ENCODE data around the gene MBIP. TPM values are rescaled to one million over a fixed set of nuclear protein-coding genes. Genes with fewer than 3 reads are reported as not detected.

The MBIP gene
- total RNA-seq, 1 experiment from 2014 or later, result 9.8 TPM

- Histone ChIP-seq H3K4me1 (ENCODE audit: control insufficient read depth, insufficient read depth, low read length) (no peaks in the 10 kb centered on the region), H3K9me3 (ENCODE audit: control insufficient read depth, insufficient read depth, low read depth, low read length) (no peaks in the 10 kb centered on the region), H3K4me3 (ENCODE audit: low read depth in 2 of 2, low read length in 2 of 2) (no peak overlapping the region), H3K36me3 (ENCODE audit: control insufficient read depth, insufficient read depth, low read length) (no peaks in the 10 kb centered on the region), H3K27me3 (ENCODE audit: control insufficient read depth, insufficient read depth, low read length) (peaks cover 5% of the 10 kb centered on the region), H3K27ac (ENCODE audit: low read length) (no peak overlapping the region)
- POLR2A ChIA-PET, result no interaction called here
- BruUV-seq (replicated peaks), result no TSS peak
- TF ChIP-seq CTCF (IDR thresholded peaks at IDR 0.05) (no peak), SIN3A (IDR thresholded peaks at IDR 0.05; ENCODE audit: borderline replicate concordance, insufficient read depth, low read depth, low read length) (no peak)
- CTCF ChIA-PET, result no interaction called here
- no peak for ATAC-seq
- no peak for DNase-seq (ENCODE audit: low read depth, low spot score)
- intact Hi-C loops (cut with micrococcal nuclease; ENCODE audit: unreplicated experiment), result no loop called here
- in situ Hi-C loops (cut with HindIII; ENCODE audit: low pct_unique_long_range_greater_than_20kb, low sequenced_read_pairs), result no loop called here
These were observed 39.1 kb downstream of the MBIP start for GRCh38 chr14:36281309-36281708.

GRCh38 chr14:36279306-36280190 is 40.9 kb downstream of the MBIP start:
- ChIA-PET CTCF (no interaction called here), POLR2A (no interaction called here)
- in situ Hi-C loops (cut with HindIII; ENCODE audit: low pct_unique_long_range_greater_than_20kb, low sequenced_read_pairs), result no loop called here
- DNase-seq (ENCODE audit: low read depth, low spot score), result no peak
- no TSS peak for BruUV-seq (replicated peaks)
- no peak for TF ChIP-seq CTCF (IDR thresholded peaks at IDR 0.05)
- TF ChIP-seq TCF7L2 (IDR thresholded peaks at IDR 0.05; ENCODE audit: low read depth, low read length), result no peak
- TF ChIP-seq REST (IDR thresholded peaks at IDR 0.05; ENCODE audit: insufficient read depth in 1 of 2, low read depth in 2 of 2, low read length in 1 of 2), result no peak
- no peak for TF ChIP-seq POLR2AphosphoS5 (IDR thresholded peaks at IDR 0.05; ENCODE audit: low read depth, low read length)
- TF ChIP-seq SIN3A (IDR thresholded peaks at IDR 0.05; ENCODE audit: borderline replicate concordance, insufficient read depth, low read depth, low read length), result no peak
- H3K27me3 ChIP-seq (ENCODE audit: control insufficient read depth, insufficient read depth, low read length), result peaks cover 7% of the 10 kb centered on the region
- H3K36me3 ChIP-seq (ENCODE audit: control insufficient read depth, insufficient read depth, low read length), result no peaks in the 10 kb centered on the region
- H3K27ac ChIP-seq (ENCODE audit: low read length), result no peak overlapping the region
- no peaks in the 10 kb centered on the region for H3K4me1 ChIP-seq (ENCODE audit: control insufficient read depth, insufficient read depth, low read length)
- no peak overlapping the region for H3K4me3 ChIP-seq (ENCODE audit: low read depth in 2 of 2, low read length in 2 of 2)
- no peaks in the 10 kb centered on the region for H3K9me3 ChIP-seq (ENCODE audit: control insufficient read depth, insufficient read depth, low read depth, low read length)
- no peak for ATAC-seq
- intact Hi-C loops (cut with micrococcal nuclease; ENCODE audit: unreplicated experiment), result no loop called here
